ENCODE measurements around the gene DYRK2. TPM values are rescaled to one million over a fixed set of nuclear protein-coding genes. Genes with fewer than 3 reads are reported as not detected.
A peak's percentile ranks its signal among the peaks of the same experiment; 100 is the strongest.
"Not testable (repeated sequence)": the region's sequence is repeated elsewhere in the genome, so short reads cannot be mapped to it uniquely, and the experiment has no call there.

The DYRK2 gene
- total RNA-seq, 2 donors from 2014 or later: 22.5 to 35.3 TPM

DNA sequence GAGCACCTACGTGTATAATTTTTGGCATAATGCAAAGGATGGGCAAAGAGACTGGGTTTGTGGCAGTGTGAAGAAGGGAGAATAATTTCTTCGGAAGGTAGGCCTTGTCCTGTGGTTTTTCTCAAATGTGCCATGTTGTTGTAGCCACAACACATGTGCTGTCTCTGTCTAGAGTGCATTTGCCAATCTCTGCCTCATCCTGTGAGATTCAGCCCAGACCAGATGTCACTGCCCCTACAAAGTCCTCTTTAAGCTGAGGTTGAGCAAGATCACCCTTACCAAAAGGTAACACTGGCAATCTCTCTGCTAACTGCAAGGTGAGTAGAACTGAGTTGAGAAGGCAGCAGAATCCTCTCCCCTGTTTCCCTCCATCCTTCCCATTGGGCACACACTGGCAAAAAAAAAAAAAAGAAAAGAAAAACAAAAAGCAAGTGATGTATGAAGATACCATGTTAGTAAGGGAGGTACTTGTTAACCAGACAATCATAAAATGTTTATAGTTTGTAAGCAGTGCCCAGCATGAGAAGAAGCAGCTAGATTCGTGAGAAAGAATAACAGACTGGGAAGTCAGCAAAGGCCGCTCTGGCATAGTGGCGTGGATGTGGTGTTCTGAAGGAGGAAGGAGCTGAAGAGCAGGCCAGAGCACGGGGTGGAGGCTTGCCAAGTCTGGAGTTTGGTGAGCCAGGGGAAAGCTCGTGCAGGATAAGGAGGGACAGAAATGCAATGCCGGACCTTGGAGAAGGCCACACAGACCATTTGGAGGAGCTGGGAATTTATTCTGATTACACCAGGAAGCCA is 18.9 kb downstream of the DYRK2 start:
- DNase-seq (ENCODE audit: low spot score) (no peak), ATAC-seq (ENCODE audit: insufficient number of reproducible peaks, low FRiP score, low read depth) (peak; percentile 41)
- TF ChIP-seq, protein P1, sequence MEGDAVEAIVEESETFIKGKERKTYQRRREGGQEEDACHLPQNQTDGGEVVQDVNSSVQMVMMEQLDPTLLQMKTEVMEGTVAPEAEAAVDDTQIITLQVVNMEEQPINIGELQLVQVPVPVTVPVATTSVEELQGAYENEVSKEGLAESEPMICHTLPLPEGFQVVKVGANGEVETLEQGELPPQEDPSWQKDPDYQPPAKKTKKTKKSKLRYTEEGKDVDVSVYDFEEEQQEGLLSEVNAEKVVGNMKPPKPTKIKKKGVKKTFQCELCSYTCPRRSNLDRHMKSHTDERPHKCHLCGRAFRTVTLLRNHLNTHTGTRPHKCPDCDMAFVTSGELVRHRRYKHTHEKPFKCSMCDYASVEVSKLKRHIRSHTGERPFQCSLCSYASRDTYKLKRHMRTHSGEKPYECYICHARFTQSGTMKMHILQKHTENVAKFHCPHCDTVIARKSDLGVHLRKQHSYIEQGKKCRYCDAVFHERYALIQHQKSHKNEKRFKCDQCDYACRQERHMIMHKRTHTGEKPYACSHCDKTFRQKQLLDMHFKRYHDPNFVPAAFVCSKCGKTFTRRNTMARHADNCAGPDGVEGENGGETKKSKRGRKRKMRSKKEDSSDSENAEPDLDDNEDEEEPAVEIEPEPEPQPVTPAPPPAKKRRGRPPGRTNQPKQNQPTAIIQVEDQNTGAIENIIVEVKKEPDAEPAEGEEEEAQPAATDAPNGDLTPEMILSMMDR (IDR thresholded peaks at IDR 0.05): no peak
- H3K36me3 ChIP-seq: no peaks in the 10 kb centered on the region
- no peaks in the 10 kb centered on the region for H3K27me3 ChIP-seq (replicated peaks; ENCODE audit: insufficient read depth)
- H3K27ac ChIP-seq: peak overlapping the region; percentile 4 to 27
- no peak overlapping the region for H3K4me3 ChIP-seq
- H3K9me3 ChIP-seq: no peaks in the 10 kb centered on the region
- peaks cover 32 to 42% of the 10 kb centered on the region in 2 donors for H3K4me1 ChIP-seq (ENCODE audit: control insufficient read depth in 1 of 2, low read depth in 2 of 2)

DNA sequence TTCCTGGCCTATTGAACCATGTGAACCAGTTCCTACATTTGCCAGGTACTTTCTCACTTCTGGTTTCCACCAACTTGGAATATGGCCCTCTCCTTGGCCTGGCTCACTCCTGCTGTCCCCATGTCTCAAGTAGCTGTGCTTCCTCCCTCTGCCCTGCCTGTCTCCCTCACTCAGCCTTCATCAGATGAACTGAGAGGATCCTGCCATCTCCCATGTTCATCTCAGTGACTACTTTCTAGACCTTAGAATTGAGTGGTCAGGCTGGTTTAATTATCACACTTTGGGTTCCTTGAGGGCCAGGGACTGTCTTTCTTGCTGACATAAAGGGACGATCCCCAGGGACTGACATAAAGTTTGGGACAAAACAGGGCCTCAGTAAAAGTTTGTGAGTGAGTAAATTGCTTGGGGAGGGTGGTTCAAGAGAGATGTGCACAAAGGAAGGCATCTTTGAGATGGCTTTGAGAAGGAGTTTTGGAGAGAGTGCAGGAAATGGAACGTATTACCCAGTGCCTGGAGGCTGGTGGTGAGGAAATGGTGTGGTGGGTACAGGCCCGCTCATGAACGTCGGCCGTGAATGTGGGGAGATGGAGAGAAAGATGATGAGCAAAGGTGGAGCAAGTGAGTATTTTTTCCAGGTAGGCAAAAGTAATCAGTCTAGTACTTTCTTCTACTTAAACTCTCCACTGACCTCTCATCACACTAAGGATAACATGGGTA is 20.8 kb downstream of the DYRK2 start:
- Histone ChIP-seq H3K27me3 (replicated peaks; ENCODE audit: insufficient read depth) (no peaks in the 10 kb centered on the region), H3K36me3 (no peaks in the 10 kb centered on the region), H3K4me1 (ENCODE audit: control insufficient read depth in 1 of 2, low read depth in 2 of 2) (peaks cover 27 to 32% of the 10 kb centered on the region in 2 donors), H3K27ac (no peak overlapping the region), H3K4me3 (no peak overlapping the region), H3K9me3 (no peaks in the 10 kb centered on the region)
- no peak for DNase-seq (ENCODE audit: low spot score)
- ATAC-seq (ENCODE audit: insufficient number of reproducible peaks, low FRiP score, low read depth): no peak
- TF ChIP-seq, protein P1 (IDR thresholded peaks at IDR 0.05): no peak

DNA sequence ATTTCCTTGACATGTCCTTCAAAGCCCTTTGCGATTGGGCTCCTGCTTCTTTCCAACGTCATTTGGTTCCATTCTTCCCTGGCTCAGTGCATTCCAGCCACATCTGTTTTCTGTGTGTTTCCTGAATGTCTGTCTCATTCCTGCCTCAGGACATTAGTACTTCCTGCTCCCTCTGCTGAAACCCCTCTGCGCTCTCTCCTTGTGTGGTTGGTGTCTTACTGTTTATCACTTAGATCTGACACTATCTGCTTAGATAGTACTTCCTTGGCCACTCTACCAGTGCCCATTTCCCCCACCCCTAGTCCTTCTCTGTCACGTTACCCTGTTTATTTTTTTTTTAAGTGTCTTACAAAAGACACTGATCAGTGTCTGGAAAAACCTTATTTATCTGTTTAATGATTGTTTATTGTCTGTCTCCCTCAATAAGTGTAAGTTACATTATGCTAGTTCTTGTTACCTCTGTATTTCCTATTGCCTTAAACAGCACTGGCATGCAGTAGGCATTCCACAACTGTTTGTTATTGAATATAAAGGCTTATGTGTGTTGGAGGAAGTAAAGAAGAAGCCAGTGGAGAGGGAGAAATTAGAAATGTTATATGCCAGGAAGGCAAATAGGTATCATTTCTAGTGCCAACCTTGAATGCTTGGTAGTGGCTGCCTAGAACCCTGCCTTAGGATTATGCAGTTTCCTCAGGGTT is 21.5 kb downstream of the DYRK2 start:
- ATAC-seq (ENCODE audit: insufficient number of reproducible peaks, low FRiP score, low read depth): no peak
- TF ChIP-seq, protein P1 (IDR thresholded peaks at IDR 0.05): no peak

DNA sequence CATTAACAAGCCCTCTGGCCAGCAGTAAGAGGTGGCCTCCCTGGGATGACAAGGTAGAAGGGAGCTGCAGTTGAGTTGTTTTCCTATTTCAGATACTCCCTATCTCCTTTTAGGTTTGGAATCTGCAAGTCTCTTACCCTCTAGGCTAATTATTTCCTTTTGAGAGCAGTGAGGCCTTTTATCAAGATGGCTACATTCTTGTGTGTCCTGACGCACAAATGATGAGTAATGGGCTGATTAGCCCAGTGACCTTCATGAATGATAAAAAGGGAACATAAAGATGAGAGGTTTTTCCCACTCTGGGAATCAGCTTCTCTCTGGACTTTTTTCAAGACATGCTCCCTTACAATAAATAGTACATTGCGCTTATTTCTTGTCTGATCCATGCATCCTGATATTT is 22.9 kb downstream of the DYRK2 start:
- H3K4me1 ChIP-seq (ENCODE audit: control insufficient read depth in 1 of 2, low read depth in 2 of 2): peaks cover 16 to 17% of the 10 kb centered on the region in 2 donors
- DNase-seq (ENCODE audit: low spot score) (no peak), ATAC-seq (ENCODE audit: insufficient number of reproducible peaks, low FRiP score, low read depth) (no peak)
- TF ChIP-seq, protein P1 (IDR thresholded peaks at IDR 0.05): no peak
- H3K4me3 ChIP-seq: no peak overlapping the region
- no peaks in the 10 kb centered on the region for H3K27me3 ChIP-seq (replicated peaks; ENCODE audit: insufficient read depth)
- H3K27ac ChIP-seq: no peak overlapping the region
- no peaks in the 10 kb centered on the region for H3K36me3 ChIP-seq
- no peaks in the 10 kb centered on the region for H3K9me3 ChIP-seq

More for the DNA sequence above, 21.5 kb downstream of the DYRK2 start:
- Histone ChIP-seq H3K4me1 (ENCODE audit: control insufficient read depth in 1 of 2, low read depth in 2 of 2) (peaks cover 27 to 29% of the 10 kb centered on the region in 2 donors), H3K27ac (no peak overlapping the region), H3K36me3 (no peaks in the 10 kb centered on the region), H3K4me3 (no peak overlapping the region), H3K9me3 (no peaks in the 10 kb centered on the region), H3K27me3 (replicated peaks; ENCODE audit: insufficient read depth) (no peaks in the 10 kb centered on the region)
- DNase-seq (ENCODE audit: low spot score): no peak

DNA sequence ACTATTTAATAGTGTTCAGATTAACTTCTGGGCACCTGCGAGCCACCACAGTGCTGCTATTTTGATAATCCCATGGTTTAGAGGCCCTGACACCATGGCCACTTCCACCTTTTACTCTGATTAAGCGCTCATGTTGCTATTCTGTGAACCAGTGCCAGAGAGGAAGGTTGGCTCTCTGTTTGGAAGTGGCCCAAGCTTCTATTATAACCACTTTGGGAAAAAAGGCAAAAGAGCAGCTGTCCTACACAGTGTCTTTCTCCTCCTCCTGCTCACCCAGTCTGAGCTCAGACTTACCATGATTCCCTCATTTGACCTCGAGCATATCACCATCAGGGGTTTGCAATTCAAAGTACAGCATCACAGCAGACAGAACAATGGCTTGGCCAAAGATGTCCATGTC is 23.3 kb downstream of the DYRK2 start:
- Histone ChIP-seq H3K36me3 (no peaks in the 10 kb centered on the region), H3K4me3 (no peak overlapping the region), H3K27ac (no peak overlapping the region), H3K27me3 (replicated peaks; ENCODE audit: insufficient read depth) (no peaks in the 10 kb centered on the region), H3K9me3 (no peaks in the 10 kb centered on the region), H3K4me1 (ENCODE audit: control insufficient read depth in 1 of 2, low read depth in 2 of 2) (peaks cover 11 to 12% of the 10 kb centered on the region in 2 donors)
- TF ChIP-seq, protein P1 (IDR thresholded peaks at IDR 0.05): no peak
- ATAC-seq (ENCODE audit: insufficient number of reproducible peaks, low FRiP score, low read depth): no peak
- DNase-seq (ENCODE audit: low spot score): no peak

DNA sequence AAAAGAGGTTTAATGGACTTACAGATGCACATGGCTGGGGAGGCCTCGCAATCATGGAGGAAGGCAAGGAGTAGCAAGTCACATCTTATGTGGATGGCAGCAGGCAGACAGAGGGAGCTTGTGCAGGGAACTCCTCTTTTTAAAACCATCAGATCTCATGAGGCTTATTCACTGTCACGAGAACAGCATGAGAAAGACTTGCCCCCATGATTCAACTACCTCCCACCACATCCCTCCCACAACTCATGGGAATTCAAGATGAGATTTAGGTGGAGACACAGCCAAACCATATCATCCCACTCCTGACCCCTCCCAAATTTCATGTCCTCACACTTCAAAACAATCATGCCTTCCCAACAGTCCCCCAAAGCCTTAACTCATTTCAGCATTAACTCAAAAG is 24.0 kb downstream of the DYRK2 start:
- not testable (repeated sequence) for H3K4me1 ChIP-seq (ENCODE audit: control insufficient read depth in 1 of 2, low read depth in 2 of 2); H3K36me3 ChIP-seq; DNase-seq (ENCODE audit: low spot score); H3K27ac ChIP-seq; H3K9me3 ChIP-seq; H3K27me3 ChIP-seq (replicated peaks; ENCODE audit: insufficient read depth); H3K4me3 ChIP-seq; ATAC-seq (ENCODE audit: insufficient number of reproducible peaks, low FRiP score, low read depth)

DNA sequence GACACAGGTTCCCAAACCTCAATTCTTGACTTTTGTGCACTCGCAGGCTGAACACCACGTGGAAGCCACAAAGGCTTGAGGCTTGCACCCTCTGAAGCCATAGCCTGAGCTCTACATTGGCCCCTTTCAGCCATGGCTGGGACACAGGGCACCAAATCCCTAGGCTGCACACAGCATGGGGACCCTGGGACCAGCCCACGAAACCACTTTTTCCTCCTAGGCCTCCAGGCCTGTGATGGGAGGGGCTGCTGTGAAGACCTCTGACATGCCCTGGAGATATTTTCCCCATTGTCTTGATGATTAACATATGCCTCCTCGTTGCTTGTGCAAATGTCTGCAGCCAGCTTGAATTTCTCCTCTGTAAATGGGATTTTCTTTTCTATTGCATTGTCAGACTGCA is 25.0 kb downstream of the DYRK2 start:
- not testable (repeated sequence) for H3K4me1 ChIP-seq (ENCODE audit: control insufficient read depth in 1 of 2, low read depth in 2 of 2); ATAC-seq (ENCODE audit: insufficient number of reproducible peaks, low FRiP score, low read depth); DNase-seq (ENCODE audit: low spot score); H3K36me3 ChIP-seq; H3K27me3 ChIP-seq (replicated peaks; ENCODE audit: insufficient read depth); H3K4me3 ChIP-seq; H3K9me3 ChIP-seq; H3K27ac ChIP-seq
